Panc1 (cell line): ENCODE results near the gene ADGRL3. TPM values are rescaled to one million over a fixed set of nuclear protein-coding genes. Genes with fewer than 3 reads are reported as not detected.

ENCODE experiments used
- ATAC-seq: fragments of 200-7000 bp; cut with Tn5 transposase; 2 replicates; pipeline ENCODE4 v1.9.1; 2020; ENCODE audit warnings: mild to moderate bottlenecking, moderate library complexity
- BruUV-seq: library from RNA; stranded (reverse); fragments of 400-500 nt; replicated peaks from 2 replicates; lab custom pipeline; 2021; lab: Mats Ljungman, UMichigan
- CTCF ChIA-PET: fragments of 300-600 bp; sonication (Branson Sonifier 250); formaldehyde crosslinking; loops from one replicate; lab custom pipeline; 2022; ENCODE audit warnings: antibody characterized with exemption; lab: Charles Lee
- POLR2A ChIA-PET: fragments of 300-600 bp; sonication (Branson Sonifier 250); formaldehyde crosslinking; loops from one replicate; lab custom pipeline; 2022; ENCODE audit warnings: antibody characterized with exemption; lab: Charles Lee
- DNase-seq: peaks from one replicate; pipeline ENCODE4 v3.0.0-alpha.2; 2010; ENCODE audit warnings: low read depth, low spot score
- H3K27ac ChIP-seq: 2 replicates; pipeline ENCODE4 v1.5.1; 2011; ENCODE audit warnings: mild to moderate bottlenecking, low read length, inconsistent platforms
- H3K27me3 ChIP-seq: fragments of 200-500 bp; sonication (Bioruptor generic); 2 replicates; pipeline ENCODE4 v1.6.0; 2014; ENCODE audit warnings: low read length, inconsistent platforms; ENCODE audit not compliant: control insufficient read depth, insufficient read depth
- H3K36me3 ChIP-seq: fragments of 200-500 bp; sonication (Bioruptor generic); 2 replicates; pipeline ENCODE4 v1.5.1; 2014; ENCODE audit warnings: inconsistent platforms, mild to moderate bottlenecking, low read length, moderate library complexity; ENCODE audit not compliant: control insufficient read depth, insufficient read depth
- H3K4me1 ChIP-seq: 2 replicates; pipeline ENCODE4 v1.5.1; 2011; ENCODE audit warnings: inconsistent platforms, mild to moderate bottlenecking, low read length, moderate library complexity; ENCODE audit not compliant: control insufficient read depth, insufficient read depth
- H3K4me3 ChIP-seq, 2 experiments: 2 replicates each; pipeline ENCODE4 v1.5.1; 2011 to 2012; ENCODE audit warnings: low read depth in 2 of 2, low read length in 2 of 2, mild to moderate bottlenecking in 2 of 2, inconsistent platforms in 1 of 2, moderate library complexity in 1 of 2
- H3K9me3 ChIP-seq: fragments of 200-500 bp; sonication (Bioruptor generic); 2 replicates; pipeline ENCODE4 v1.5.1; 2014; ENCODE audit warnings: low read depth, mild to moderate bottlenecking, inconsistent platforms, low read length, moderate library complexity; ENCODE audit not compliant: control insufficient read depth, insufficient read depth
- CTCF ChIP-seq: fragments of 450-650 bp; IDR thresholded peaks from 2 replicates; pipeline ENCODE4 v1.5.1; 2017; ENCODE audit warnings: mild to moderate bottlenecking
- POLR2AphosphoS5 ChIP-seq: IDR thresholded peaks from 2 replicates; pipeline ENCODE4 v1.6.1; 2012; ENCODE audit warnings: mild to moderate bottlenecking, low read depth, low read length, moderate library complexity
- REST ChIP-seq, 2 experiments: IDR thresholded peaks; 2 replicates each; pipeline ENCODE4 v1.6.1; 2011 to 2012; ENCODE audit warnings: low read depth in 2 of 2, control low read depth in 1 of 2, low read length in 1 of 2, mild to moderate bottlenecking in 1 of 2, moderate library complexity in 1 of 2; ENCODE audit not compliant: insufficient read depth in 1 of 2
- SIN3A ChIP-seq: IDR thresholded peaks from 2 replicates; pipeline ENCODE4 v1.6.1; 2012; ENCODE audit warnings: low read depth, mild to moderate bottlenecking, low read length, moderate library complexity, borderline replicate concordance; ENCODE audit not compliant: insufficient read depth
- TCF7L2 ChIP-seq: IDR thresholded peaks from 2 replicates; pipeline ENCODE4 v1.6.1; 2011; ENCODE audit warnings: mild to moderate bottlenecking, low read depth, low read length, inconsistent platforms
- in situ Hi-C: cut with HindIII; loops from 2 replicates; pipeline ENCODE4 v1.10.0; 2016; ENCODE audit warnings: low sequenced_read_pairs, low pct_unique_long_range_greater_than_20kb
- intact Hi-C: fragments of 100-400 bp; cut with micrococcal nuclease; formaldehyde crosslinking; loops from one replicate; pipeline ENCODE4 v1.10.0; 2022; ENCODE audit not compliant: unreplicated experiment
- total RNA-seq: library from RNA; stranded (reverse); gene quantifications from one replicate; pipeline ENCODE4 v1.2.1, GENCODE V29; 2021; ENCODE audit not compliant: unreplicated experiment

Gene ADGRL3
- total RNA-seq, 1 experiment from 2014 or later, result 0.23 TPM

GRCh38 chr4:61478340-61478739 lies 278.2 kb downstream of the ADGRL3 start:
- POLR2A ChIA-PET, result no interaction called here
- CTCF ChIA-PET, result no interaction called here
- BruUV-seq, result no TSS peak

GRCh38 chr4:61485056-61485455 lies 284.9 kb downstream of the ADGRL3 start:
- no TSS peak for BruUV-seq
- Histone ChIP-seq H3K27ac (no peak overlapping the region), H3K36me3 (no peaks in the 10 kb centered on the region), H3K4me1 (no peaks in the 10 kb centered on the region), H3K4me3 (no peak overlapping the region), H3K9me3 (no peaks in the 10 kb centered on the region), H3K27me3 (no peaks in the 10 kb centered on the region)
- intact Hi-C loops (no loop called here), in situ Hi-C loops (no loop called here)
- TF ChIP-seq CTCF (no peak), TCF7L2 (no peak), SIN3A (no peak), REST (IDR thresholded peaks at IDR 0.05; ENCODE audit: insufficient read depth in 1 of 2, low read depth in 2 of 2, low read length in 1 of 2) (no peak), POLR2AphosphoS5 (no peak)
- CTCF ChIA-PET, result no interaction called here
- DNase-seq (no peak), ATAC-seq (no peak)
- POLR2A ChIA-PET, result no interaction called here

More at GRCh38 chr4:61478340-61478739, 278.2 kb downstream of the ADGRL3 start:
- Histone ChIP-seq H3K27me3 (no peaks in the 10 kb centered on the region), H3K4me1 (no peaks in the 10 kb centered on the region), H3K36me3 (no peaks in the 10 kb centered on the region), H3K27ac (no peak overlapping the region), H3K4me3 (no peak overlapping the region), H3K9me3 (no peaks in the 10 kb centered on the region)
- DNase-seq (no peak), ATAC-seq (no peak)
- in situ Hi-C loops (no loop called here), intact Hi-C loops (no loop called here)
- TF ChIP-seq TCF7L2, result no peak
- no peak for TF ChIP-seq REST (IDR thresholded peaks at IDR 0.05; ENCODE audit: insufficient read depth in 1 of 2, low read depth in 2 of 2, low read length in 1 of 2)
- TF ChIP-seq SIN3A, result no peak
- TF ChIP-seq POLR2AphosphoS5, result no peak
- TF ChIP-seq CTCF, result no peak
